C4-2B (cell line): Measurements from ENCODE around the gene GAS2.

Experiments
- ZFX ChIP-seq: fragments of 450-650 bp; IDR thresholded peaks from 2 replicates; pipeline ENCODE4 v1.6.1; 2017
- TF ChIP-seq, protein P1 (sequence below): fragments of 450-650 bp; conservative IDR thresholded peaks from 2 replicates; pipeline ENCODE4 v1.5.1; 2017; ENCODE audit warnings: mild to moderate bottlenecking

DNA sequence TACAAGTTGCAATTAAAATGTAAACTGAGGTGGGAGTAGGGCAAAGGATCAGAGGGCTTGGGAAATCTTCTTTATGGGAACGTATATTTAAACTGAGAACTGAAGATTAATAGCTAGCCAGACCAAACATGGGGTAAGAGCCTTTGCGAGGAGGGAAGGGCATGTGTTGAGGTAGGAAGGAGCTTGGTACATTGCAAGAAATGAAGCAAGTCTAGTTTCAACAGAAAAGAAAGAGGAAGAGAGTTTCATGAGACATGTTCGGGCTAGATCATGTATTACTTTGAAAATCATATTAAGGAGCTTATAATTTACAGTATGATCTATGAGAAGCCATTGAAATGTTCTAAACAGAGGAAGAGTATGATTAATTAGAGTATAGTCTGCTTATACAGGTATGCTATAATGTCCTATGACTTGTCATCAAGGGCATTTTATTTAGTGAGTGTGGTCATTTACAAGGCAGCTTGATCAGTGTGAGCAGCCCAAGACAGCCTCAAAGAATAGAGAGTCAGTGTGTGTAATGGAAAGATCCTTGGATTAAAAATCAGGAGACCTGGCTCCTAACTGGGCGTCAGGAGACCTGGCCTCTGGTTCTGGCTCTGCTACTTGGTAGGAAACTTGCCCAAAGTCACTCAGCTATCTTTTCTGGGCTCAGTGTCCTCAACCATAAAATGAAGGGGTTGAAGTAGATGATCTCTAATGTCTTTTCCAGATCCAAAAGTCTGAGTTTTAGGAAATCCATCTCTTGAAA is 10.9 kb downstream of the GAS2 start:
- TF ChIP-seq, protein P1, sequence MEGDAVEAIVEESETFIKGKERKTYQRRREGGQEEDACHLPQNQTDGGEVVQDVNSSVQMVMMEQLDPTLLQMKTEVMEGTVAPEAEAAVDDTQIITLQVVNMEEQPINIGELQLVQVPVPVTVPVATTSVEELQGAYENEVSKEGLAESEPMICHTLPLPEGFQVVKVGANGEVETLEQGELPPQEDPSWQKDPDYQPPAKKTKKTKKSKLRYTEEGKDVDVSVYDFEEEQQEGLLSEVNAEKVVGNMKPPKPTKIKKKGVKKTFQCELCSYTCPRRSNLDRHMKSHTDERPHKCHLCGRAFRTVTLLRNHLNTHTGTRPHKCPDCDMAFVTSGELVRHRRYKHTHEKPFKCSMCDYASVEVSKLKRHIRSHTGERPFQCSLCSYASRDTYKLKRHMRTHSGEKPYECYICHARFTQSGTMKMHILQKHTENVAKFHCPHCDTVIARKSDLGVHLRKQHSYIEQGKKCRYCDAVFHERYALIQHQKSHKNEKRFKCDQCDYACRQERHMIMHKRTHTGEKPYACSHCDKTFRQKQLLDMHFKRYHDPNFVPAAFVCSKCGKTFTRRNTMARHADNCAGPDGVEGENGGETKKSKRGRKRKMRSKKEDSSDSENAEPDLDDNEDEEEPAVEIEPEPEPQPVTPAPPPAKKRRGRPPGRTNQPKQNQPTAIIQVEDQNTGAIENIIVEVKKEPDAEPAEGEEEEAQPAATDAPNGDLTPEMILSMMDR: no peak
- TF ChIP-seq ZFX: no peak
